Neural cell (in vitro differentiated cells): ENCODE results near the gene ABCA6.

ENCODE experiments used
- EP300 ChIP-seq: fragments of 450-650 bp; conservative IDR thresholded peaks from 2 replicates; pipeline ENCODE4 v1.6.1; 2014; ENCODE audit warnings: antibody characterized with exemption, mild to moderate bottlenecking, moderate library complexity; ENCODE audit not compliant: poor library complexity, severe bottlenecking
- EZH2 ChIP-seq: fragments of 200-600, 300-800 bp; shearing (Covaris generic), sonication (generic); IDR thresholded peaks from 2 replicates; pipeline ENCODE4 v1.6.1; 2014; ENCODE audit warnings: antibody characterized with exemption, low read length, borderline replicate concordance, mild to moderate bottlenecking; ENCODE audit not compliant: insufficient read depth, poor library complexity, severe bottlenecking
- RAD21 ChIP-seq: fragments of 450-650 bp; conservative IDR thresholded peaks from 2 replicates; pipeline ENCODE4 v1.6.1; 2014; ENCODE audit warnings: antibody characterized with exemption, mild to moderate bottlenecking, moderate library complexity
- TAF1 ChIP-seq: IDR thresholded peaks from 2 replicates; pipeline ENCODE4 v1.6.1; 2012; ENCODE audit warnings: low read depth
- TF ChIP-seq, protein P1 (sequence below): fragments of 450-650 bp; IDR thresholded peaks from 2 replicates; pipeline ENCODE4 v1.5.1; 2014; ENCODE audit warnings: antibody characterized with exemption, mild to moderate bottlenecking, moderate library complexity; ENCODE audit not compliant: poor library complexity, severe bottlenecking
- TF ChIP-seq, protein P2 (sequence below): IDR thresholded peaks from 2 replicates; pipeline ENCODE4 v1.6.1; 2012; ENCODE audit warnings: borderline replicate concordance

DNA sequence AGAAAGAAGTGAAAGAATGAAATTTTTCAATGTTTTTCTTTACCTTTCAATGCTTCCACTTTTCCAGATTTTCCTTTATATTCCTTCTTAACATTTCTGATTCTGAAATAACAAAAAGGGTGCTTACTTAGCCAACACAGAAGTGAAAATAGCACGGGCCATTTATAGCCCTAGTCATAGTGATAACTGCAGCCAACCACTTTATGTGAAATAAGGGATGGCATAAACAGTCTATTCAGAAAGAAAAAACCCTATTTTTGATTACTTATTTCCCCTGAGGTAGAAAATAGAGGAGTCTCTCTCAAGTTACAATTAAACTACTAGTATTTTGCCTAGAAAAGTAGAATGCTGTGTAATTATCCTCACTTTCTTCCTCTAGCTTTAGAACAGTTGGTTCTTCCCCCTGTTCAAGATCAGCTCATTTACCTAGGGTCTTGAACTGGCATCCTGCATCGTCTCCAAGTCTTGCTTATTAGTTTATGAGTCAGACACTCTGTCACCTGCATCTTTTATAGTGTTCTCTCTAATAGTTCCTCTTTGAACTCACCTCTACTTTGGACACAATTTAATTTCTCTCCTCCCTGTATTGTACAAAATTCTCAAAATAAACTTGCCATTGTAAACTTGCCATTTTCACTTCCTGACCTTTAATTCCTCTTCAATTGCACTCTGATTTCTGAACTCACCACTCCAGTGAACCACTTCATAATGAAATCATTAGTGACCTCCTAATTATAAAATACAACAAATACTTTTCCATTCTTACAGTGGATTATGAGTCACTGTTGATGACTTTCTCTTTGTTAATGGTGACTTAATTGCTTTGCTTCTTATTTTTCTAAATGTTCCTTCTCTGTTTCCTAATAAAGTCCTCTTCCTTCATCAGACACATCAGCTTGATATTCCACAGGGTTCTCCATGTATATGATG lies 23.6 kb downstream of the ABCA6 start:
- TF ChIP-seq, protein P1, sequence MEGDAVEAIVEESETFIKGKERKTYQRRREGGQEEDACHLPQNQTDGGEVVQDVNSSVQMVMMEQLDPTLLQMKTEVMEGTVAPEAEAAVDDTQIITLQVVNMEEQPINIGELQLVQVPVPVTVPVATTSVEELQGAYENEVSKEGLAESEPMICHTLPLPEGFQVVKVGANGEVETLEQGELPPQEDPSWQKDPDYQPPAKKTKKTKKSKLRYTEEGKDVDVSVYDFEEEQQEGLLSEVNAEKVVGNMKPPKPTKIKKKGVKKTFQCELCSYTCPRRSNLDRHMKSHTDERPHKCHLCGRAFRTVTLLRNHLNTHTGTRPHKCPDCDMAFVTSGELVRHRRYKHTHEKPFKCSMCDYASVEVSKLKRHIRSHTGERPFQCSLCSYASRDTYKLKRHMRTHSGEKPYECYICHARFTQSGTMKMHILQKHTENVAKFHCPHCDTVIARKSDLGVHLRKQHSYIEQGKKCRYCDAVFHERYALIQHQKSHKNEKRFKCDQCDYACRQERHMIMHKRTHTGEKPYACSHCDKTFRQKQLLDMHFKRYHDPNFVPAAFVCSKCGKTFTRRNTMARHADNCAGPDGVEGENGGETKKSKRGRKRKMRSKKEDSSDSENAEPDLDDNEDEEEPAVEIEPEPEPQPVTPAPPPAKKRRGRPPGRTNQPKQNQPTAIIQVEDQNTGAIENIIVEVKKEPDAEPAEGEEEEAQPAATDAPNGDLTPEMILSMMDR, result no peak
- TF ChIP-seq EZH2 (no peak), RAD21 (no peak), EP300 (no peak), TAF1 (no peak)
- TF ChIP-seq, protein P2, sequence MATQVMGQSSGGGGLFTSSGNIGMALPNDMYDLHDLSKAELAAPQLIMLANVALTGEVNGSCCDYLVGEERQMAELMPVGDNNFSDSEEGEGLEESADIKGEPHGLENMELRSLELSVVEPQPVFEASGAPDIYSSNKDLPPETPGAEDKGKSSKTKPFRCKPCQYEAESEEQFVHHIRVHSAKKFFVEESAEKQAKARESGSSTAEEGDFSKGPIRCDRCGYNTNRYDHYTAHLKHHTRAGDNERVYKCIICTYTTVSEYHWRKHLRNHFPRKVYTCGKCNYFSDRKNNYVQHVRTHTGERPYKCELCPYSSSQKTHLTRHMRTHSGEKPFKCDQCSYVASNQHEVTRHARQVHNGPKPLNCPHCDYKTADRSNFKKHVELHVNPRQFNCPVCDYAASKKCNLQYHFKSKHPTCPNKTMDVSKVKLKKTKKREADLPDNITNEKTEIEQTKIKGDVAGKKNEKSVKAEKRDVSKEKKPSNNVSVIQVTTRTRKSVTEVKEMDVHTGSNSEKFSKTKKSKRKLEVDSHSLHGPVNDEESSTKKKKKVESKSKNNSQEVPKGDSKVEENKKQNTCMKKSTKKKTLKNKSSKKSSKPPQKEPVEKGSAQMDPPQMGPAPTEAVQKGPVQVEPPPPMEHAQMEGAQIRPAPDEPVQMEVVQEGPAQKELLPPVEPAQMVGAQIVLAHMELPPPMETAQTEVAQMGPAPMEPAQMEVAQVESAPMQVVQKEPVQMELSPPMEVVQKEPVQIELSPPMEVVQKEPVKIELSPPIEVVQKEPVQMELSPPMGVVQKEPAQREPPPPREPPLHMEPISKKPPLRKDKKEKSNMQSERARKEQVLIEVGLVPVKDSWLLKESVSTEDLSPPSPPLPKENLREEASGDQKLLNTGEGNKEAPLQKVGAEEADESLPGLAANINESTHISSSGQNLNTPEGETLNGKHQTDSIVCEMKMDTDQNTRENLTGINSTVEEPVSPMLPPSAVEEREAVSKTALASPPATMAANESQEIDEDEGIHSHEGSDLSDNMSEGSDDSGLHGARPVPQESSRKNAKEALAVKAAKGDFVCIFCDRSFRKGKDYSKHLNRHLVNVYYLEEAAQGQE, result no peak
